Lung (tissue), 12 donors: ENCODE measurements around the gene NTNG2. TPM values are rescaled to one million over a fixed set of nuclear protein-coding genes. Genes with fewer than 3 reads are reported as not detected.

Experiments used
- ATAC-seq: fragments of 200-7000 bp; cut with Tn5 transposase; one replicate; pipeline ENCODE4 v1.9.1; 2020; ENCODE audit warnings: moderate number of reproducible peaks; ENCODE audit not compliant: insufficient read depth, low FRiP score
- DNase-seq, 3 donors: peaks; one replicate each; pipeline ENCODE4 v3.0.0-alpha.2; 2013 to 2017
- H3K27ac ChIP-seq, 2 donors: one replicate each; pipeline ENCODE4 v1.5.1; 2013; ENCODE audit warnings: mild to moderate bottlenecking in 2 of 2, moderate library complexity in 2 of 2, control low read depth in 1 of 2, inconsistent platforms in 1 of 2, low read depth in 1 of 2, low read length in 1 of 2
- H3K27me3 ChIP-seq, 3 donors: one replicate each; pipeline ENCODE4 v1.5.1; 2013; ENCODE audit warnings: low read length in 2 of 3; ENCODE audit not compliant: control insufficient read depth in 3 of 3, insufficient read depth in 3 of 3
- H3K36me3 ChIP-seq, 4 donors: one replicate each; pipeline ENCODE4 v1.5.1; 2013; ENCODE audit warnings: low read length in 4 of 4, mild to moderate bottlenecking in 1 of 4, moderate library complexity in 1 of 4; ENCODE audit not compliant: control insufficient read depth in 4 of 4, insufficient read depth in 4 of 4
- H3K4me1 ChIP-seq, 5 donors: one replicate each; pipeline ENCODE4 v1.5.1; 2013; ENCODE audit warnings: low read length in 5 of 5, mild to moderate bottlenecking in 2 of 5, moderate library complexity in 1 of 5; ENCODE audit not compliant: control insufficient read depth in 5 of 5, insufficient read depth in 5 of 5
- H3K4me3 ChIP-seq: one replicate; pipeline ENCODE4 v1.5.1; 2013; ENCODE audit warnings: mild to moderate bottlenecking, control low read depth, moderate library complexity
- H3K9ac ChIP-seq, 2 donors: one replicate each; pipeline ENCODE4 v1.5.1; 2013; ENCODE audit warnings: low read length in 2 of 2, control low read depth in 1 of 2; ENCODE audit not compliant: insufficient read depth in 1 of 2
- H3K9me3 ChIP-seq, 4 donors: one replicate each; pipeline ENCODE4 v1.5.1; 2013; ENCODE audit warnings: low read length in 3 of 4, mild to moderate bottlenecking in 1 of 4, moderate library complexity in 1 of 4; ENCODE audit not compliant: control insufficient read depth in 4 of 4, insufficient read depth in 3 of 4
- WGBS, 2 donors: extraction: QIAGEN DNeasy Blood & Tissue Kit; methylation state at CpG; one replicate each; pipeline ENCODE4 v1.1.7; 2013; 5-methylcytosine and 5-hydroxymethylcytosine counted together
- polyA plus RNA-seq, 2 donors: library from polyadenylated mRNA; stranded (reverse); fragments of 200-250 nt; gene quantifications; one replicate each; pipeline ENCODE4 v1.2.1, GENCODE V29; 2013
- total RNA-seq, 2 donors: library from RNA; depleted of rRNA in 1 of 2; stranded (reverse); fragments of >200 nt in 1 of 2; gene quantifications; one replicate each; pipeline ENCODE4 v1.2.1, GENCODE V29; 2014 to 2021
- TF ChIP-seq, protein P1 (sequence below): IDR thresholded peaks from 2 replicates; pipeline ENCODE4 v1.5.1; 2012; ENCODE audit warnings: mild to moderate bottlenecking; ENCODE audit errors: control extremely low read depth, extremely low read depth
- donor health status: control.
- donor health status: control.
- donor health status: Bipolar disorder and iron deficiency.
- donor health status: healthy.
- donor health status: DM: yes; HTN: yes; CAD: no.

Gene NTNG2
- total and polyA plus RNA-seq, 4 donors: 2.2 to 4.4 (median 2.5) TPM

DNA sequence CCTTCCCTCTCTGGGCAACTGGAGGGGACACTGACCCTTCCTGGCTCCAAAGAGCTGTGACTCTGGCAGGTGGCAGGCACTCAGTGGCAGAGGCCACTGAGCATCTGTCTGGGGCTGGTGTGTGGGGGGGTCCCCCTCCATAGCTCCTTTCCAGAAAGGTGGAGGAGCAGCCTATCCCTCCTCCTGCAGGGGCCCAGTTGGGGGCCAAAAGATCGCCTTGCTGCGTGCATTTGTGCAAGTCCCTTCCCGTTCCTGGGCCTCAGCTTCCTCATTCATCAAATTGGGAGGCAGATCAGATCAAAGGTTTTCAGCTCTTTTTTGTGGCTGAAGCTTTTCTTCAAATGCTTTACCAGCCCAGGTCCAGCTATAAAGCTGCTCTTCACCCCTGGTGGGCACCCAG lies 77.7 kb downstream of the NTNG2 start:
- Histone ChIP-seq H3K4me1 (peaks cover 0 to 14% (median 7%) of the 10 kb centered on the region in 5 donors), H3K9me3 (no peaks in the 10 kb centered on the region), H3K27me3 (peaks cover 0 to 13% (median 0%) of the 10 kb centered on the region in 3 donors), H3K9ac (no peak overlapping the region), H3K36me3 (no peaks in the 10 kb centered on the region), H3K27ac (no peak overlapping the region), H3K4me3 (no peak overlapping the region)
- WGBS, 2 donors: 28 to 32% methylated on average over 3 of the region's 3 CpGs
- TF ChIP-seq, protein P1, sequence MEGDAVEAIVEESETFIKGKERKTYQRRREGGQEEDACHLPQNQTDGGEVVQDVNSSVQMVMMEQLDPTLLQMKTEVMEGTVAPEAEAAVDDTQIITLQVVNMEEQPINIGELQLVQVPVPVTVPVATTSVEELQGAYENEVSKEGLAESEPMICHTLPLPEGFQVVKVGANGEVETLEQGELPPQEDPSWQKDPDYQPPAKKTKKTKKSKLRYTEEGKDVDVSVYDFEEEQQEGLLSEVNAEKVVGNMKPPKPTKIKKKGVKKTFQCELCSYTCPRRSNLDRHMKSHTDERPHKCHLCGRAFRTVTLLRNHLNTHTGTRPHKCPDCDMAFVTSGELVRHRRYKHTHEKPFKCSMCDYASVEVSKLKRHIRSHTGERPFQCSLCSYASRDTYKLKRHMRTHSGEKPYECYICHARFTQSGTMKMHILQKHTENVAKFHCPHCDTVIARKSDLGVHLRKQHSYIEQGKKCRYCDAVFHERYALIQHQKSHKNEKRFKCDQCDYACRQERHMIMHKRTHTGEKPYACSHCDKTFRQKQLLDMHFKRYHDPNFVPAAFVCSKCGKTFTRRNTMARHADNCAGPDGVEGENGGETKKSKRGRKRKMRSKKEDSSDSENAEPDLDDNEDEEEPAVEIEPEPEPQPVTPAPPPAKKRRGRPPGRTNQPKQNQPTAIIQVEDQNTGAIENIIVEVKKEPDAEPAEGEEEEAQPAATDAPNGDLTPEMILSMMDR: no peak
- ATAC-seq: no peak
- DNase-seq: no peak

DNA sequence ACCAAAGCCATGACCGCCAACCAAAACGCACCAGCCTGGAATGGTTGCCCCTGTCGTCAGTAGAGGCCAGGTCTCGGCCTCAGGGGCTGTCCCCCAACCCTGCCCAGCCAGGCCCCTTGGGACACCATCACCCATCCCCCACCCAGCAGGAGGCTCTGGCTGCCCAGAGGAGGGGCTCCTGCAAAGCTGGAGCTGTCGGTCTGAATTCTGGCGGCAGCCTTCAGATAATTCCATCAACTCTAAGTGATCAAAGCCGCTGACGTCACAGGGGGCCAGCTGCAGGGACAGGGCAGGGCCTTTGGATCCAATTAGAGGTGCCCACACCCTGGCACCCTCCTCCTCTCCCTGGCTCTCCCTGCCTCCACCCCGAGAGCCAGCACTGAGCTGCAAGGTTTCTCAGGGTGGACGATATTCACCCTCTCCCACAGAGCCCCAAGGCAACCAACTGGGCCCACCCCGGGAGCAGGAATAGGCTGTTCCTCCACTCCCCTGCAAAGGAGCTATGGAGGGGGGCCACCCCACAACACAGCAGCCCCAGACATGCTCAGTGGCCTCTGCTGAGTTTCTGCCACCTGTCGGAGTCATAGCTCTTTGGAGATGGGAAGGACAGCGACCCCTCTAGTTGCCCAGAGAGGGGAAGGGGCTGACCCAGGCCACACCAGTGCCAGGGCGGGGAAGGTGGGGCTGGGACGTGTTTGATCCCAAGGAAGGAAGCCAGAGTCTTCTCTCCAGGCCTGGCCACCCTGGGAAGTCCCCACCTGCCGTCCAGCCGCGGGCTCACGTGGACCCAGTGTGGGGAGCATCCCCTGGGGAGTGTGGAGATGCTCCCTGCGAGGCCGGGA lies 78.4 kb downstream of the NTNG2 start:
- ATAC-seq (no peak), DNase-seq (peak in 1 of 3 donors; percentile 48)
- H3K4me3 ChIP-seq: no peak overlapping the region
- H3K9ac ChIP-seq: no peak overlapping the region
- H3K27ac ChIP-seq: peak overlapping the region in 1 of 2 donors; percentile 23
- TF ChIP-seq, protein P1: no peak
- 48% methylated on average over 21 of the region's 21 CpGs for WGBS, 2 donors
- H3K36me3 ChIP-seq: no peaks in the 10 kb centered on the region
- H3K27me3 ChIP-seq: peaks cover 0 to 13% (median 0%) of the 10 kb centered on the region in 3 donors
- peaks cover 0 to 21% (median 7%) of the 10 kb centered on the region in 5 donors for H3K4me1 ChIP-seq
- no peaks in the 10 kb centered on the region for H3K9me3 ChIP-seq

DNA sequence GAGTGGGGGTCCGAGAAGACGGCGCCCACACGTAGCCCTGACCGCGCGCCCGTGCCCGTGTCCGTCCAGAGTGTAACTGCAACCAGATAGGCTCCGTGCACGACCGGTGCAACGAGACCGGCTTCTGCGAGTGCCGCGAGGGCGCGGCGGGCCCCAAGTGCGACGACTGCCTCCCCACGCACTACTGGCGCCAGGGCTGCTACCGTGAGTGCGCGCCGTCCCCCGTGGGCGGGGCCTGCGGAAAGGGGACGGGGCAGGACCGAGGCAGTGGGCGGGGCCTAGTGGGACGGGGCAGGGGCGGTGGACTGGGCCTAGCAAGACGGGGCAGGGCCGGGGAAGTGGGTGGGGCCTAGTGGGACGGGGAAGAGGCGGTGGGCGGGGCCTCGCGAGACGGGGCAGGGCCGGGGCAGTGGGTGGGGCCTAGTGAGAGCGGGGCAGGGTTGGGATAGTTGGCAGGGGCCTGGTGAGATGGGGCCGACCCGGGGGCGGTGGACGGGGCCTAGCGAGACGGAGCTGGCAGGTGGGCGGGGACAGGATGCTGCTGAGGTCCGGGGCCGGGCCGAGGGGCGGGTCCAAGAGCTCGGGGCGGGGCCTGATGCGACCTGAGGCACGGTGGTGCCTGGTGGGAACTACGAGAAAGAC lies 79.1 kb downstream of the NTNG2 start:
- TF ChIP-seq, protein P1: no peak
- Histone ChIP-seq H3K27me3 (peaks cover 0 to 13% (median 0%) of the 10 kb centered on the region in 3 donors), H3K27ac (peak overlapping the region in 1 of 2 donors; percentile 23), H3K4me1 (peaks cover 0 to 28% (median 7%) of the 10 kb centered on the region in 5 donors), H3K9ac (no peak overlapping the region), H3K4me3 (peak overlapping the region; percentile 55), H3K9me3 (no peaks in the 10 kb centered on the region), H3K36me3 (no peaks in the 10 kb centered on the region)
- ATAC-seq (peak; percentile 97), DNase-seq (peak; percentile 88 to 95 (median 91))
- WGBS, 2 donors: 4% methylated on average over 63 of the region's 63 CpGs
